ENCODE data around the gene TANGO2.

Gene TANGO2

DNA sequence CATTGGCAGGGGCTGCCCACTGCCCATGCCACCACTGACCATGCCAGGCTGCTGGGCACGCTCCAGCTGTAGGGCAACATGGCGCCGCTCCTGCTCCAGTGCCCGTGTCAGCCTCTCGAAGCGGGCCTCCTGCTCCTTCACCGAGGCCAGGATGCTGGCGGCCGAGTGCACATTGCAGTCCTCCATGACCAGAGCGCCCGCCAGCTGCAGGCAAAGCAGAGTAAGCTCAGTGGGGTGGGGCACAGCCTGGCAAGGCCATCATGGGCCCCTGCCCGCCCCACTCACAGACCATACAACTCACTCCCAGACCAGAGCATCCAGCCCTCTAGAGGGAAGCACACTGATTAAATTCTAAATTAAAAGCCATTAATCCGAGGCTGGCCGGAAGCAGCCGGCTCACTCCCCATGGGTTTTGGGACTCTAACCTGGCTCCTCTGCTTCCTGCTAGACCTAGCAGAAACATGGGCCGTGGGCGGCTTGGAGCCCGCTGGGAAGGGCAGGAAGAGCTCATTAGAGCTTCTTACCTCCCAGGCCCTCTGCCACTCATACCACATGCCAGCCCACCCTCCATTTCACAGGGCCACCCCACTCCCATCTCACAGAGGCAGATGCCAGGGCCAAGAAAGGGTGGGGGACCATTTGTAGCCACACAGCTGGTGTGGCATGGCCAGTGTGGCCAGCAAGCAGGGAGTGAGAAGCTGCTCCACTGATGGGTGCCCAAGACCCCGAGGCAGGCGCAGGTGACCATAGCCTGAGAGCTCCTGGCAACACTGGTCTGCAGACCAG is 30.1 kb upstream of the TANGO2 start:
- H3K9me3 ChIP-seq (ENCODE audit: control insufficient read depth, low read length) = no peaks in the 10 kb centered on the region
- no peak overlapping the region for H3K27ac ChIP-seq (ENCODE audit: insufficient read depth, low read length, poor library complexity, severe bottlenecking)
- DNase-seq = no peak
- H3K27me3 ChIP-seq (replicated peaks; ENCODE audit: control insufficient read depth, insufficient read depth, low read length, poor library complexity, severe bottlenecking) = no peaks in the 10 kb centered on the region
- H3K4me3 ChIP-seq (ENCODE audit: insufficient read depth, low read depth, low read length, poor library complexity, severe bottlenecking) = no peak overlapping the region
- no peaks in the 10 kb centered on the region for H3K36me3 ChIP-seq (ENCODE audit: control insufficient read depth, insufficient read depth, low read length)
- peaks cover 8% of the 10 kb centered on the region for H3K4me1 ChIP-seq (ENCODE audit: control insufficient read depth, insufficient read depth, low read length, poor library complexity, severe bottlenecking)

DNA sequence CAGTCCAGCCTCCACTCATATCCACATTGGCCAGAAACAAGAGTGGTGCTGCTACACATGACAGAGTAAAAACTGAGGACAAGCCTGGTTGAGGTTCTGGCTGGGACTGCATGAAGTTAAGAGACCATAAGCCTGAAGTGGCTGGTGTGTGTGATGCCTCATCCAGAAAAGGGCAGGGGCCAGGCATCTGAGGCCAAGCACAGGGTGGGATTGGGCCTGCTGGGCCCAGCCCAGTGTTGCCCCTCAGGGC is 29.6 kb upstream of the TANGO2 start:
- Histone ChIP-seq H3K4me1 (ENCODE audit: control insufficient read depth, insufficient read depth, low read length, poor library complexity, severe bottlenecking) (peaks cover 5% of the 10 kb centered on the region), H3K27me3 (replicated peaks; ENCODE audit: control insufficient read depth, insufficient read depth, low read length, poor library complexity, severe bottlenecking) (no peaks in the 10 kb centered on the region), H3K36me3 (ENCODE audit: control insufficient read depth, insufficient read depth, low read length) (no peaks in the 10 kb centered on the region), H3K9me3 (ENCODE audit: control insufficient read depth, low read length) (no peaks in the 10 kb centered on the region), H3K4me3 (ENCODE audit: insufficient read depth, low read depth, low read length, poor library complexity, severe bottlenecking) (no peak overlapping the region), H3K27ac (ENCODE audit: insufficient read depth, low read length, poor library complexity, severe bottlenecking) (no peak overlapping the region)
- no peak for DNase-seq

DNA sequence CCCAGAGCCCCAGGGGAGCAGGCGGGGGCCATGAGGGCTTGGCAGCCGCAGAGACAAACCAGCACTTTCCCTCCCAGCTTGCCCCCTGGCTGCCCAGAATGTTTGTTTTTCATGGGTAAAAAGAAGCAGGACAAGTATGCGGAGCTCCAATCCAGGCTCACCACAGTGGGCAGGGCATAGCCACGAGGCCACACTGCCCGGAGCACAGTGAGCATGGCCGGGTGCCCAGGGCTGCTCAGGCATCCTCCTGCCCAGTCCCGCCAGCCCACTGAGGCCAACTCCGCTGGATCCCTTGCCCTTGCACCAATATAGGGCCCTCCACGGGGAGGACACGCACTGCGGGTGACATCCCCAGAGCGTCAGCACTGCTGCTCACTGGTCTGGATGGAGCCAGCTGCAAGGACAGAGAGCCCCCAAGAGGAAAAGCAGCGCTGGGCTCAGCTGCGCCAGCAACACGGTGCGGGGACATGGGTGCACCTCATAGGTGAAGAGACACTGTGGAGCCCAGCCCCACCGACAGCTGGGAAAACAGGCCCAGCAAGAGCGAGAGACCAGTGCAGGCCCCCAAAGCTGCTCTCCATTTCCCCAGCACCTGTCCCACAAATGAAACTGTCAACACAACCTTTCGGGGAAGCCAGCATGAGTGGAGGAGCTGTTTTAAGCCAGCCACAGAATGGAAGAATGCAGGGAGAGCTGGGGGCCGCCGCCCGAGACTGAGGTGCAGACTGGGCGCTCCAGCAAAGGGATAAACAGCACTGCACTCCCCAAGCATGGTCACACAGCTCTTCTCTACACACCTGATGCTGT is 29.1 kb upstream of the TANGO2 start:
- Histone ChIP-seq H3K27me3 (replicated peaks; ENCODE audit: control insufficient read depth, insufficient read depth, low read length, poor library complexity, severe bottlenecking) (no peaks in the 10 kb centered on the region), H3K27ac (ENCODE audit: insufficient read depth, low read length, poor library complexity, severe bottlenecking) (no peak overlapping the region)
- DNase-seq = no peak

DNA sequence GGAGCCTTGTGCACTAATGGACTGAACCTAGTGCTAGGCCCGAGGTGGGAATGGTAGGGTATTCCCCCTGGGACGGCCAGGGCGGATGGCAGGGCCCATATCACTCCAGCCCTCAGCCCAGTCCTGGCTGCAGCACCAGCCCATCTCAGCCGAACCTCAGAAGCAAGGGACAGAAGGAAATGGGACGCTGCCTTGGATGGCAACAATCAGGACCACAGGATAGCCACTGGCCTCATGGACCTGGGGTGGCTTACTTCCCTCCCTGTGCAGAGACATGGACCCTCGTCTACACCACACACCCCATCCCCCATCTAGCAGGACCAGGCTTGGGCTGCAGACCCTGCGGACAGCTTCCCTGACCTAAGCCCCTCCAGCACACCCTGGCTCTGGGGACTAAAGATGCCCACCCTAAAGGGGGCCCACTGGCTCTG is 28.4 kb upstream of the TANGO2 start:
- H3K4me3 ChIP-seq (ENCODE audit: insufficient read depth, low read depth, low read length, poor library complexity, severe bottlenecking) = no peak overlapping the region
- no peaks in the 10 kb centered on the region for H3K36me3 ChIP-seq (ENCODE audit: control insufficient read depth, insufficient read depth, low read length)
- H3K27ac ChIP-seq (ENCODE audit: insufficient read depth, low read length, poor library complexity, severe bottlenecking) = no peak overlapping the region
- no peaks in the 10 kb centered on the region for H3K9me3 ChIP-seq (ENCODE audit: control insufficient read depth, low read length)
- DNase-seq = no peak
- no peaks in the 10 kb centered on the region for H3K27me3 ChIP-seq (replicated peaks; ENCODE audit: control insufficient read depth, insufficient read depth, low read length, poor library complexity, severe bottlenecking)
- H3K4me1 ChIP-seq (ENCODE audit: control insufficient read depth, insufficient read depth, low read length, poor library complexity, severe bottlenecking) = no peaks in the 10 kb centered on the region

More for the DNA sequence above, 29.1 kb upstream of the TANGO2 start:
- Histone ChIP-seq H3K4me1 (ENCODE audit: control insufficient read depth, insufficient read depth, low read length, poor library complexity, severe bottlenecking) (peaks cover under 1% of the 10 kb centered on the region), H3K36me3 (ENCODE audit: control insufficient read depth, insufficient read depth, low read length) (no peaks in the 10 kb centered on the region), H3K4me3 (ENCODE audit: insufficient read depth, low read depth, low read length, poor library complexity, severe bottlenecking) (no peak overlapping the region), H3K9me3 (ENCODE audit: control insufficient read depth, low read length) (no peaks in the 10 kb centered on the region)

DNA sequence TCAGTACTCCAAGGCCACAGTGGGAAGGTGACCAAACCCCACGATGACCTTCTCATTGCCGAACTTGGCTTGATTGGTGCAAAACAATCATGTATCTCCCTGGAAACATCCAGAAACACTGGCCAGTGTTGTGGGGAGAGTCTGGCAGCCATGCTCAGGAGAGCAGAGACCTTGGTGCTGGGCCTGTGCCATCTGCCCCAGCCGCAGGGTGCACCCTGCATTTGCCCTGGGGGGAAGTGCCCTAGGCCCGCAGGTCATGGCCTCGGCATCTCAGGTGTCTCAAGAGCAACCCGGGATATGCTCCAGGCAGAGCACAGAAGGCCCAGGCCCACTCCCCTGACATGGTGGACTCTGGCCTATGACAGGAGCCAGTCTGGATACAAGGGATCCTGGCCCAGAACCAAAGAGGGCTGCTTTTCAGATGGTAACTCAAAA is 28.0 kb upstream of the TANGO2 start:
- no peak for DNase-seq
- Histone ChIP-seq H3K27ac (ENCODE audit: insufficient read depth, low read length, poor library complexity, severe bottlenecking) (no peak overlapping the region), H3K36me3 (ENCODE audit: control insufficient read depth, insufficient read depth, low read length) (no peaks in the 10 kb centered on the region), H3K4me3 (ENCODE audit: insufficient read depth, low read depth, low read length, poor library complexity, severe bottlenecking) (no peak overlapping the region), H3K27me3 (replicated peaks; ENCODE audit: control insufficient read depth, insufficient read depth, low read length, poor library complexity, severe bottlenecking) (no peaks in the 10 kb centered on the region), H3K4me1 (ENCODE audit: control insufficient read depth, insufficient read depth, low read length, poor library complexity, severe bottlenecking) (no peaks in the 10 kb centered on the region), H3K9me3 (ENCODE audit: control insufficient read depth, low read length) (no peaks in the 10 kb centered on the region)

GRCh38 chr22:19993926-19994325 is 27.0 kb upstream of the TANGO2 start:
- Histone ChIP-seq H3K9me3 (ENCODE audit: control insufficient read depth, low read length) (no peaks in the 10 kb centered on the region), H3K36me3 (ENCODE audit: control insufficient read depth, insufficient read depth, low read length) (no peaks in the 10 kb centered on the region), H3K27ac (ENCODE audit: insufficient read depth, low read length, poor library complexity, severe bottlenecking) (no peak overlapping the region), H3K4me1 (ENCODE audit: control insufficient read depth, insufficient read depth, low read length, poor library complexity, severe bottlenecking) (no peaks in the 10 kb centered on the region), H3K4me3 (ENCODE audit: insufficient read depth, low read depth, low read length, poor library complexity, severe bottlenecking) (no peak overlapping the region), H3K27me3 (replicated peaks; ENCODE audit: control insufficient read depth, insufficient read depth, low read length, poor library complexity, severe bottlenecking) (no peaks in the 10 kb centered on the region)
- DNase-seq = no peak

DNA sequence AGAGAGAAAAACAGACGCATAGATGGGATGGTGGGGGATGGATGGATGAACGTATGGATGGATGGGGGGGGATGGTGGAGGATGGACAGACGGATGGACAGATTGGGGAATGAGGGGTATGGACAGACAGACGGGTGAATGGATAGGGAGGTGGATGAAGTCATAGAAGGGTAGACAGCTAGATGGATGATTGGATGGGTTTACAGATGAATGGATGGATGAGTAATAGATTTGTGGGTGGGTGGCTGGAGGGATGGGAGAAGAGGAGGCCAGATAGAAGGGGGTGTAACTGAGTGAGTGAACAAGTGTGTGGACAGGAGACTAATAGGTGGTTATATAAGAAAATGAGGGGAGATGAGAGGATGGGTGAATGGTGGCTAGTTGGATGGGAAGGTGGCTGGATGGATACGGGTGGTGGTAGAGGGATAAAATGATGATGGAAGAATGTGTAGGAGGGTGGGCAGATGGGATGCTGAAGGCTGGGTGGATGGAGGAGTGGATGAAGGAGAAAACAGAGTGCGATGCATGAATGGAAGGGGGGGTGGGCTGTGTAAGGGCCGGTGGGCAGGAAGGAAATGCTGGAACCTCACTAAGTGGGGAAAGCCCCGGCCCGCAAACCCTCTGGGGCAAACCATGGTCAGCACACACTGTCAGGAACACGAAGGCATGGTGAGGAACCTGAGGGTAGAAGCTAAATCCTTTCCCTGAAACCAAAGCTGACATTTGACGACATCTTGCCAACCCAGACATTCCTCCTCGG is 25.9 kb upstream of the TANGO2 start:
- Histone ChIP-seq H3K9me3 (ENCODE audit: control insufficient read depth, low read length) (no peaks in the 10 kb centered on the region), H3K4me3 (ENCODE audit: insufficient read depth, low read depth, low read length, poor library complexity, severe bottlenecking) (no peak overlapping the region), H3K27ac (ENCODE audit: insufficient read depth, low read length, poor library complexity, severe bottlenecking) (no peak overlapping the region), H3K4me1 (ENCODE audit: control insufficient read depth, insufficient read depth, low read length, poor library complexity, severe bottlenecking) (no peaks in the 10 kb centered on the region), H3K27me3 (replicated peaks; ENCODE audit: control insufficient read depth, insufficient read depth, low read length, poor library complexity, severe bottlenecking) (no peaks in the 10 kb centered on the region), H3K36me3 (ENCODE audit: control insufficient read depth, insufficient read depth, low read length) (no peaks in the 10 kb centered on the region)
- DNase-seq = no peak

- no peak for DNase-seq
Measured at GRCh38 chr22:19995611-19996339, 25.1 kb upstream of the TANGO2 start.

GRCh38 chr22:19996694-19997384 is 24.1 kb upstream of the TANGO2 start:
- no peak for DNase-seq
- no peaks in the 10 kb centered on the region for H3K9me3 ChIP-seq (ENCODE audit: control insufficient read depth, low read length)
- H3K27ac ChIP-seq (ENCODE audit: insufficient read depth, low read length, poor library complexity, severe bottlenecking) = no peak overlapping the region
- no peaks in the 10 kb centered on the region for H3K36me3 ChIP-seq (ENCODE audit: control insufficient read depth, insufficient read depth, low read length)
- H3K4me3 ChIP-seq (ENCODE audit: insufficient read depth, low read depth, low read length, poor library complexity, severe bottlenecking) = no peak overlapping the region
- H3K27me3 ChIP-seq (replicated peaks; ENCODE audit: control insufficient read depth, insufficient read depth, low read length, poor library complexity, severe bottlenecking) = no peaks in the 10 kb centered on the region
- H3K4me1 ChIP-seq (ENCODE audit: control insufficient read depth, insufficient read depth, low read length, poor library complexity, severe bottlenecking) = no peaks in the 10 kb centered on the region

More at GRCh38 chr22:19995611-19996339, 25.1 kb upstream of the TANGO2 start:
- H3K9me3 ChIP-seq (ENCODE audit: control insufficient read depth, low read length) = no peaks in the 10 kb centered on the region
- no peaks in the 10 kb centered on the region for H3K27me3 ChIP-seq (replicated peaks; ENCODE audit: control insufficient read depth, insufficient read depth, low read length, poor library complexity, severe bottlenecking)
- H3K4me1 ChIP-seq (ENCODE audit: control insufficient read depth, insufficient read depth, low read length, poor library complexity, severe bottlenecking) = no peaks in the 10 kb centered on the region
- H3K27ac ChIP-seq (ENCODE audit: insufficient read depth, low read length, poor library complexity, severe bottlenecking) = no peak overlapping the region
- no peaks in the 10 kb centered on the region for H3K36me3 ChIP-seq (ENCODE audit: control insufficient read depth, insufficient read depth, low read length)
- no peak overlapping the region for H3K4me3 ChIP-seq (ENCODE audit: insufficient read depth, low read depth, low read length, poor library complexity, severe bottlenecking)

Data from effector memory CD4-positive, alpha-beta T cell (primary cell).